ENCODE data around the gene CDK19. TPM values are rescaled to one million over a fixed set of nuclear protein-coding genes. Genes with fewer than 3 reads are reported as not detected.

CDK19 gene
- polyA plus RNA-seq, 1 of the 3 experiments (the other 2 are of a cell fraction) = 6.5 TPM

- Histone ChIP-seq H3K9me3 (peaks cover 26% of the 10 kb centered on the region; the same call in 1 of the 2 replicates), H3K4me3 (ENCODE audit: low read depth in 2 of 2, low read length in 1 of 2) (no peak overlapping the region), H4K20me1 (ENCODE audit: insufficient read depth) (no peaks in the 10 kb centered on the region), H3K9me2 (no peaks in the 10 kb centered on the region), H2AFZ (ENCODE audit: low read depth) (no peak overlapping the region), H3K9ac (no peak overlapping the region), H3K4me1 (ENCODE audit: control insufficient read depth in 1 of 2, insufficient read depth in 2 of 2, low read depth in 1 of 2, low read length in 1 of 2) (no peaks in the 10 kb centered on the region), H3K36me3 (replicated peaks in 1 of 2; ENCODE audit: control insufficient read depth in 1 of 2, insufficient read depth in 2 of 2, low read length in 1 of 2) (peaks cover 0 to 37% of the 10 kb centered on the region in 2 experiments), H3K79me2 (ENCODE audit: insufficient read depth) (peaks cover 11% of the 10 kb centered on the region), H3K27me3 (ENCODE audit: insufficient read depth) (no peaks in the 10 kb centered on the region), H3K27ac (ENCODE audit: low read depth in 2 of 2, low read length in 1 of 2) (no peak overlapping the region), H3K4me2 (no peak overlapping the region), H3F3A (replicated peaks; ENCODE audit: insufficient read depth) (peaks cover 9% of the 10 kb centered on the region)
- ChIA-PET POLR2A (no interaction called here), CTCF (no interaction called here)
- no peak for DNase-seq
- 92% methylated on average over 4 of the region's 4 CpGs for WGBS (ENCODE audit: low lambda C conversion rate)
- TF ChIP-seq SMC3 (IDR thresholded peaks at IDR 0.05; ENCODE audit: low read depth, low read length) (no peak), REST (IDR thresholded peaks at IDR 0.05; ENCODE audit: low read depth, low read length) (no peak), EZH2phosphoT487 (IDR thresholded peaks at IDR 0.05; ENCODE audit: borderline replicate concordance, low read depth) (no peak), NFIC (IDR thresholded peaks at IDR 0.05; ENCODE audit: borderline replicate concordance) (no peak), TCF12 (IDR thresholded peaks at IDR 0.05) (no peak), IRF3 (IDR thresholded peaks at IDR 0.05; ENCODE audit: low read depth, low read length) (no peak), FOXJ3 (CRISPR knock-in tag; IDR thresholded peaks at IDR 0.05) (no peak), RCOR1 (IDR thresholded peaks at IDR 0.05; ENCODE audit: low read length) (no peak), USF2 (IDR thresholded peaks at IDR 0.05; ENCODE audit: borderline replicate concordance, low read depth, low read length) (no peak)
Measured at GRCh38 chr6:110738899-110739365, 76.3 kb downstream of the CDK19 start.

DNA sequence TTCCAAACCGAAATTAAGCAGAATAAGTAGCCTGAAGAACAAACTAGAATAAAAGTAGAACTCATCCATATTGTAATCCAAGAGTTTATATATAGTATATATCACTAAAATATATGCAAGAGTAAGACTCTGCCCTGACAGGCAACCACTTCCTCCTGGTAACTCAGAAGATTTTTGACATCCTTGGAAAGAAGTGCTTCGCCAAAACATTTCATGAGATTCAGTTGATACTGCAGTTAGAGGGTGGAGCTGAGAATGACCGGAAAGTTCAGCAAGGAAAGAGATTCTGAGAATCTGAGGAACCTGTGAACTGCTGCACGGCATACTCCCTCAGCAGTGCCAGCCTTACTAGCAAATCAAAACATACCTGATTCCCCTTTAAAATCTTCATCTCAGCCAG is 79.6 kb downstream of the CDK19 start:
- WGBS (ENCODE audit: low lambda C conversion rate) = 81% methylated on average over 4 of the region's 4 CpGs
- H3K9me2 ChIP-seq = no peaks in the 10 kb centered on the region
- no peaks in the 10 kb centered on the region for H4K20me1 ChIP-seq (ENCODE audit: insufficient read depth)
- POLR2A ChIA-PET = no interaction called here
- H3F3A ChIP-seq (replicated peaks; ENCODE audit: insufficient read depth) = no peaks in the 10 kb centered on the region
- H3K4me1 ChIP-seq (ENCODE audit: control insufficient read depth in 1 of 2, insufficient read depth in 2 of 2, low read depth in 1 of 2, low read length in 1 of 2) = no peaks in the 10 kb centered on the region
- H3K4me2 ChIP-seq = no peak overlapping the region
- H3K36me3 ChIP-seq (replicated peaks in 1 of 2; ENCODE audit: control insufficient read depth in 1 of 2, insufficient read depth in 2 of 2, low read length in 1 of 2) = peaks cover 0 to 6% of the 10 kb centered on the region in 2 experiments
- H3K9me3 ChIP-seq = peaks cover 7% of the 10 kb centered on the region; the same call in 1 of the 2 replicates
- no peaks in the 10 kb centered on the region for H3K27me3 ChIP-seq (ENCODE audit: insufficient read depth)
- DNase-seq = no peak
- CTCF ChIA-PET = no interaction called here
- H2AFZ ChIP-seq (ENCODE audit: low read depth) = no peak overlapping the region
- H3K9ac ChIP-seq = no peak overlapping the region
- H3K79me2 ChIP-seq (ENCODE audit: insufficient read depth) = peaks cover 16% of the 10 kb centered on the region
- no peak overlapping the region for H3K4me3 ChIP-seq (ENCODE audit: low read depth in 2 of 2, low read length in 1 of 2)
- H3K27ac ChIP-seq (ENCODE audit: low read depth in 2 of 2, low read length in 1 of 2) = no peak overlapping the region
- no peak for TF ChIP-seq GATA2 (CRISPR knock-in tag; IDR thresholded peaks at IDR 0.05)
- no peak for TF ChIP-seq FOXJ3 (CRISPR knock-in tag; IDR thresholded peaks at IDR 0.05)
- TF ChIP-seq ELF1 (IDR thresholded peaks at IDR 0.05) = no peak
- TF ChIP-seq CTCF (IDR thresholded peaks at IDR 0.05) = no peak
- no peak for TF ChIP-seq TAF1 (IDR thresholded peaks at IDR 0.05; ENCODE audit: borderline replicate concordance, low read depth, low read length)
- no peak for TF ChIP-seq RCOR1 (IDR thresholded peaks at IDR 0.05; ENCODE audit: low read length)
- TF ChIP-seq, protein P1, sequence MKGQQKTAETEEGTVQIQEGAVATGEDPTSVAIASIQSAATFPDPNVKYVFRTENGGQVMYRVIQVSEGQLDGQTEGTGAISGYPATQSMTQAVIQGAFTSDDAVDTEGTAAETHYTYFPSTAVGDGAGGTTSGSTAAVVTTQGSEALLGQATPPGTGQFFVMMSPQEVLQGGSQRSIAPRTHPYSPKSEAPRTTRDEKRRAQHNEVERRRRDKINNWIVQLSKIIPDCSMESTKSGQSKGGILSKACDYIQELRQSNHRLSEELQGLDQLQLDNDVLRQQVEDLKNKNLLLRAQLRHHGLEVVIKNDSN (IDR thresholded peaks at IDR 0.05; ENCODE audit: borderline replicate concordance, low read depth) = no peak
- no peak for TF ChIP-seq RAD21 (IDR thresholded peaks at IDR 0.05; ENCODE audit: low read length)
- no peak for TF ChIP-seq FOSL2 (IDR thresholded peaks at IDR 0.05; ENCODE audit: borderline replicate concordance, low read depth)
- TF ChIP-seq RXRA (IDR thresholded peaks at IDR 0.05; ENCODE audit: borderline replicate concordance, low read depth) = no peak
- TF ChIP-seq USF2 (IDR thresholded peaks at IDR 0.05; ENCODE audit: borderline replicate concordance, low read depth, low read length) = no peak
- no peak for TF ChIP-seq RFX5 (IDR thresholded peaks at IDR 0.05; ENCODE audit: low read length)

Data from SK-N-SH (cell line).